HT-29 (cell line): ENCODE data around the gene ZNF236. TPM values are rescaled to one million over a fixed set of nuclear protein-coding genes. Genes with fewer than 3 reads are reported as not detected.
A peak's percentile ranks its signal among the peaks of the same experiment; 100 is the strongest.

Experiments
- DNase-seq: peaks from one replicate; pipeline ENCODE4 v3.0.0-alpha.2; 2015; ENCODE audit warnings: low spot score
- total RNA-seq: library from RNA; depleted of rRNA; stranded (reverse); fragments of >200 nt; shearing (Covaris generic); gene quantifications from 2 replicates; pipeline ENCODE4 v1.2.3, GENCODE V29; 2014

The ZNF236 gene
- total RNA-seq, 1 experiment from 2014 or later = 6.6 TPM

DNA sequence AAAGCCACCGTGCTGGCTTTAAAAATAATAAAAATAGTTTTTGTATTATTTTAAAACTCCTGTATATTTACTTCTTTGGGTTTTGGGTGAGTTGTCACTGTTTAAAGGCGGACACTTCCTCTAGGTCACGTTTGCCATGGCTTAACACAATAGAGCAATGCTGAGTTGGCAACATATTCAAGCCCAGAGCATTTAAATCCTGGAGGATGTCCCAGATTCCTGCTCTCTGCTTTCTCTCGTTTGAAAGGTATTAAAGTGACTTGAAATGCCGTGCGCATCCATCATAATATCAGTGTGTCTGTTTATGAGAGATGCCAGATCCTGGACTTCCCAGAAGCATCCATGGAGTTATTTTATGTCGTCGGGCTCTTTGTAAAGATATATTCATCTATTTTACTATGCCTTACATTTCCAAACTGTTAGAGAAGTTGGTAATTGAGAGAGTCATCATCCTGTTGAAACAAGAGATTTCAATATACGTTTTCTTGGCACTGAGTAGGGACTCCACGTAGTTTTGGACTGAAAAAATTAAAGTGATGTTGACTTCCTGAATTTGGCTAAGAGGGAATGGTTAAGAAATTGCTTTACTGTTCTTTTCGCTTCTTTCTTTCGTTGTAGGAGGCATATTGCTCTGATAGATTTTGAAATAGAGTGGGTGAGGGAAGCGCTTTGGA, 150.6 kb downstream of the ZNF236 start:
- no peak for DNase-seq

DNA sequence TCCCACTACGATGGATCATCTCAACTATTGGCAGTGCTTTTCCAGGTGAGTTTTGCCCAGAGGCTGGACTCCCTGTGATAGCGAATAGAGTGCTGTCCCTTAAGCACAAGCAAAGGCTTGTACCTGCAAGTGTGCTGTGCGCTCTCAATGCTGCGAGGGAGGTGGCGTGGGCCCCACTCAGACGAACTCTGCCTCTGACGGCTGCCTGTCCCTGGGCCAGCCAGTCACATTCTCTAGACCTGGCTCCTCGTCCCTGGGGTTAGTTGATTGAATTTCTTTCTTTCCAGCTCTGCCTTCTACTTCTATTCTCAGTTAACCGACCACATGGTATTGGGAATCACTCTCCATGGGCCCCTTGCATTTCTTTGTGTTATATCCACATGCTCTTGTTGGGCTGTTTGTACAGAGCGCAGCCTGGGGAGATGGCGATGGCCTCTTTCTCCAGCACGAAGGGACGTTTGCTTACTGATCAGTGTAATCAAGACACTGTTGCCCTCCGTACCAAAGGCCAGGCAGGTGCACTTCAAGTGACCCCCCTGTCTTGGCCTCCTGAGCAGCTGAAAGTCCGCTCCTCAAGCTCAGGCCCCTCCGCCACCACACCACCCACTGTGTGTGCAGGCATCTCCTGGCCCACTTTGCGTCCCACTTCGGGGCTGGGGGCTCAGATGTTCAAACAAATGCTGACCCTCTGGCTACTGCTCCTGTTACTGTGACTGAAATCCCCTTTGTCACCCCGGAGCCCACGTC, 151.3 kb downstream of the ZNF236 start:
- DNase-seq = no peak

- no peak for DNase-seq
Observed at GRCh38 chr18:76974386-76974785, 152.0 kb downstream of the ZNF236 start.

GRCh38 chr18:76975577-76976110, 153.3 kb downstream of the ZNF236 start:
- no peak for DNase-seq

GRCh38 chr18:76977108-76977621, 154.8 kb downstream of the ZNF236 start:
- no peak for DNase-seq

GRCh38 chr18:76977684-76978232, 155.4 kb downstream of the ZNF236 start:
- no peak for DNase-seq

DNA sequence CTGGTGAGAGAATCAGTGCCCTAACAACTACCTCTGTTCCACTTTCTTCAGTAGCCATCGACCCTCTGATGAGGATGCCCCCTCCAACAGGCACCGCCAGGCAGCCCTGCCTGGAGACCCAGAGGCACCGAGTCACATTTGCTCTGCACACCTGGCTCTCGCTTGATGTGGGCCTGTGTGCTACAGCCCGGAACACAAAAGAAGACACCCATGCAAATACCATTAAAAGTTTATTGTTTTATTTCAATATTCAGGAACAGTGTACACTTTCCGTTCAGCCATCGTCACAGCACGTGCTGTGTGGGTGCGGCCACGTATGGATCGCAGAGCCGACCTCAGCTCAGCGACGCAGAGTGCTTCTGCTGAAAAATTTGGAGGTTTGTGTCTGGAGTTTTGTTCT, 156.3 kb downstream of the ZNF236 start:
- DNase-seq = no peak

GRCh38 chr18:76979111-76979751, 156.9 kb downstream of the ZNF236 start:
- no peak for DNase-seq

DNA sequence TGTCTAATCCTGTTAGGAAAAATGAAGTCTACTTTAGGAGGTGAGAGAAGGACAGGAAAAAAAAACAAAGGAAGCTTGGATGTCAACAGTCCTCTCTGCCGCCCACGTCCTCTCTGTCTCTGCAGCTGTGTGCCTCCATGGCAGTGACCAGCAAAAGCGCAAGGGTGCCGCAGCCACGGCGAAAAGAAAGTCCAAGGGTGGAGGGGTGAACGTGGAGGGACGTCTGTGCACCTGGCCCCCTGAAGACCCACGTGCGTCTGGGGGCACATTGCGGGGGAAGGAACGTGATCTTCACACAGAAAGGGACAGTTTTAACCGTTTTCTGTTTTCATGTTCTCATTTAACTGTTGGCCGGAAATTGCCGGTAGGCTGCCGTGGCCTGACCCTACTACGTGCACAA, 157.5 kb downstream of the ZNF236 start:
- no peak for DNase-seq

- DNase-seq = no peak
Observed at GRCh38 chr18:76980663-76981395, 158.5 kb downstream of the ZNF236 start.

GRCh38 chr18:76981396-76981968, 159.1 kb downstream of the ZNF236 start:
- DNase-seq = peak; percentile 11

GRCh38 chr18:76982038-76982437, 159.7 kb downstream of the ZNF236 start:
- DNase-seq = no peak

- DNase-seq = peak; percentile 81
Observed at GRCh38 chr18:76982841-76983583, 160.7 kb downstream of the ZNF236 start.

- no peak for DNase-seq
Observed at GRCh38 chr18:76983613-76984051, 161.3 kb downstream of the ZNF236 start.

DNA sequence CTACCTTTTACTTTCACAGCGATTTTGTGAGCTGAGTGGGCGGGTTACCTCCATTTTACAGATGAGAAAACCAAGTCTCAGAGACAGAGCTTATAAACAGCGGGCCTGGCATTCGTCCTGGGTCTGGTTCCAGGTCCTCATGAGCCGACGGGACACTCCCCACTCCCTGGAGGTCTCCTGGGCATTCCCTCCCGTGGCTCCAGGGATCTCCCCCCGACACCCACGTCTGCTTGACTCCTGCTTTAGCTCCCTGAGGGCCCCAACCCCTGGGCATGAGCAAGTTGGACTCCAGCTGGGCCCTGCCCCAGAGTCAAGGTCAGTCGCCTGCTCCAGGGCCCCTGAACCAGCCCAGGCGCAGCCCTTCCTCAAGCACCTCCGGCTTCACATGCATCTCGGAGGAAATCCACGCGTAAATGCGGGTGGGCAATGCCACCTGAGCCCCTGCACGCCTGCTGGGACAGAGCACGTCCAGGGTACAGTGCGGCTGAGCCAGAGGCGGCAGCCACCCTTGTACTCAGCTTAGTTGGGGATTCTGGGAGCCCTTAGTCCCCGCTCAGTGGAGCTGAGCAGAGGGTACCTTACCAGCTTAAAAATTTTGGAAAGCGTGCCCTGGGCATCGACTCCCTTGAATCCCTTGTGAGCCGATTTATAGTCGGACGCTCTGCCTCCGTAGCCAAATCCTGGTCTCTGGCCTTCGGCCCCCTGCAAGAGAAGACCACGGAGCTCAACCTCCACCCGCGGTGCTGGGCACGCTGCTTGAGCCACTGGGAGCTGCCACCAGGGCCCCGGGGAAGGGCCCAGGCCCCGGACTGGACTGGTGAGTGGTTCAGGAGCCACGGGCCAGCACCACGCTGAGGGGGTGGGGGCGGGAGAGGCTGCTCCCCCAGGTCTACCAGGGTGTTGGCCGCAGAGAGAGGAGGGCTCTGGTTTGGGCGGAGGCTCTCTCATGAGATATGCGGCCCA, 162.1 kb downstream of the ZNF236 start:
- no peak for DNase-seq

DNA sequence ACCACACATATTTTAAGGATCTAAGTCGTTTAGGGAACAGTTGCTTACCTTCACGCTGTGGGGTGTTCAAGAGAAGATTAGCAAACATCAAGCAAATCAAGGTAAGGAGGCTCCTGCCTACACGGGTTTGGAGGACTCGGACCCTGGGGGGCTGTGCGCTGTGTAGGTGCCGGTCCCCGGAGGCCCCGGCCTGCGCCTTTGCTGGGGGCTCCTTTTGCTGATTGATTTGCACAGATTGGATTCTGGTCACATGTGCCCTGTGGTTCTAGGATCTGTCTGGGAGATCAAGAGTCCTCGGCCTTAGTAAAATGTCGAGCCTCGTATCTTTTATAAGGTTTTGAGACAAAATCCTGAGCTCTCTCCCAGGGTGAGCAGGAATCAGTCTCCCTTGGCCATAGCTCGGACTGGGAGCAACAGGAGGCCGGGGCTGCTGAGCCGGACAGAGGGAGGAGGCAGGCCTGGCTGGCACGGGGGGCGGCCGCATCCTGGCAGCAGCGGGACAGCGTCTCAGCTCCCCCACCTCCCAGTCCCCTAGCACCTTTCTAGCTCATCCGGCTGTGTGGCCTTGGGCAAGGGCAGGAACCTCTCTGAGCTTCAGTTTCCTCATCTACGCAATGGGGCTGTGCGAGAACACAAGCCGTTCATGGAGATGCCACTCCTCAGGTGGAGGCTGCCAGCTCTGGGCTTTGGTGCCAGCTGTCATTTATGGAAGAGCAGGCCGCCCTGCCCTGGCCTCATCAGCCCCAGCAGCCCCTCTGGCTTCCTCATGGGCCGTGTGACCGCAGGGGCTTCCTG, 163.0 kb downstream of the ZNF236 start:
- no peak for DNase-seq

- DNase-seq = no peak
Observed at GRCh38 chr18:76985951-76986236, 163.5 kb downstream of the ZNF236 start.

DNA sequence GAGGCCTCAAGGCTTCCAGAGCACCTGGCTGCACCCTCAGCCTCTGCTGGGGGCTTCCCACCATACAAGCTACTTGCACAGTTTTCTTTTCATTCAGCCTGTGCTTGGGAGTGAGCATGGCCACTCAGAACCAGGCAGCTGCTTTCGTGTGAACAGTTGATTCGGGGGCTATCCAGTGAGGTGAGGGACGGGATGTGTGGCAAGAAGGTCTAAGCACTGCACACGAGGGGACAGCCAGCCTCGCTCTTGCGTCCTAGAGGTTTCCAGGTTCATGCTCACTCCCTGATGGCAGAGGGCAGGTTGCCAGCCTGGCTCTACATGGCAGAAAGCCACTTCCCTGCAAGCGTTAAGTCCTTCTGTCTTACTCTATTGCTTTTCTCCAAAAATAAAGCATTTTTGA, 164.0 kb downstream of the ZNF236 start:
- no peak for DNase-seq
